Head of caudate nucleus (tissue), 42 donors: ENCODE measurements around the gene MRPS16.
A peak's percentile ranks its signal among the peaks of the same experiment; 100 is the strongest.

Experiments
- DNase-seq, 42 donors: peaks; one replicate each; pipeline versions ENCODE4 v3.0.0 to v3.0.0-alpha.2; 2020 to 2021; ENCODE audit warnings: mixed read lengths in 7 of 42
- intact Hi-C: fragments of 100-400 bp; cut with DNase I; formaldehyde crosslinking; loops from one replicate; pipeline ENCODE4 v1.15.0; 2022

The MRPS16 gene

GRCh38 chr10:73246646-73247508, 5.6 kb downstream of the MRPS16 start, which contains the start of gene DNAJC9:
TSS of gene DNAJC9 (minus strand) at chr10:73247255. CDS start at chr10:73247189, 66 bp downstream.
- intact Hi-C loops, result no loop called here
- peak; percentile 92 to 98 (median 96) for DNase-seq

- DNase-seq, result no peak
- intact Hi-C loops, result no loop called here
These were observed 6.2 kb downstream of the MRPS16 start for GRCh38 chr10:73246322-73246645.

DNA sequence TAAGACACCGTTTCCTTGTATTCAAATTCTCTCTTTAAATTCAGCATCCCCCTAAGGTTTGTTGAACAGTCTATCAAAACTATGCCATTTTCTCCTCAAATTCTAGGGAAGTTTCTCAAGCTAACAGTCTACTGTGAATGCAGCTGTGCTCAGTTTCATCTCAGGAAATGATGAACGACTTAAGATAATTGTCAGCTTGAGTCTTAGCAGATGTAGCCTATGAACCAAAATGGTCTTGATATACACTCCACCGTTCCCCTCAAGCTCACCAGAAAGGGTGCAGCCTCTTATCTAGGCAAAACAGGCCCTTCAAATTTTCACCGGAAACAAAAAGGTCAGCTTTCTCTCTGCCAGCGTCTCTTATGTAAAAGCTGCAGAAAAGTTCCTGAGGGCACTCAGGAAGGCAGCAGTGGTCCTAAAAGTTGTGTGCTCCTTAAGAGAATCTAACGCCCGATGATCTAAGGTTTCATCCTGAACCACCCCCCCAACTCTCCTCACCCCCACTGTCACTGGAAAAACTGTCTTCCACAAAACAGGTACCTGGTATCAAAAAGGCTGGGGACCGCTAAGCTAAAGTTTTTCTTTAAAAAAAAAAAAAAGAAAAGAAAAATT, 7.5 kb downstream of the MRPS16 start:
- no peak for DNase-seq
- intact Hi-C loops, result no loop called here

DNA sequence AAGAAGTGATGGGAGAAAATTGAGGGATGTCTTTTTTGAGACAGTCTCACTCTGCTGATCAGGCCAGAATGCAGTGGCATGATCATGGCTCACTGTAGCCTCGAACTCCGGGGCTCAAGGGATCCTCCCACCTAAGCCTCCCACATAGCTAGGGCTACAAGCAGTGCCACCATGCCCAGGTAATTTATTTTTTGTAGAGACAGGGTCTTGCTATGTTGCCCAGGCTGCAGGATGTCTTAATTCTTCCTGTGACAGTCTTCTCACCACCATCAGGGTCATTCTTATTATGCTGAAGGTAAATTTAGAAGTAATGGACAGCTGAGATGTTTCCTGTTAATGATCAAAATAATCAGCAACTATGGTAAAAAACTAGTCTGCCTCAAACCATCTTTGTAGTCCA, 12.5 kb downstream of the MRPS16 start:
- intact Hi-C loops, result no loop called here
- no peak for DNase-seq

- intact Hi-C loops, result no loop called here
- no peak for DNase-seq
These were observed 13.4 kb downstream of the MRPS16 start for GRCh38 chr10:73238990-73239566.

DNA sequence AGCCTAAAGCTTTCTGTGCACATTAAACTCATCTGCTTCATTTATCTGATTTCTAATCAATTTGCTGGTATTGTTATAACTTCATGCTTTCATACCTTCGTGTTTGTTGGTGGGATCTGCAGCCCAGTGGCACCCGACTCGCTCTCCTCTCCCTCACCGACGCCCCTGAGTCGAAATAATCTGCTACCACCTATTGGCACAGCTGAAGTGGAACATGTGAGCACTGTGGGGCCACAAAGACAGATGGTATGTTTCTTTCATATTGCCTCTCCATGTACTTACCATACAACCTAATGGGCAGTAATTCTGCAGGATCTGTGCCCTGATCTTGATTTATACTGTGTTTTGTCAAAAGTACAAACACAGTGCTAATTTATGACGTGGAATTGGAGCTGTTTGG, 17.7 kb downstream of the MRPS16 start:
- intact Hi-C loops, result no loop called here
- no peak for DNase-seq

DNA sequence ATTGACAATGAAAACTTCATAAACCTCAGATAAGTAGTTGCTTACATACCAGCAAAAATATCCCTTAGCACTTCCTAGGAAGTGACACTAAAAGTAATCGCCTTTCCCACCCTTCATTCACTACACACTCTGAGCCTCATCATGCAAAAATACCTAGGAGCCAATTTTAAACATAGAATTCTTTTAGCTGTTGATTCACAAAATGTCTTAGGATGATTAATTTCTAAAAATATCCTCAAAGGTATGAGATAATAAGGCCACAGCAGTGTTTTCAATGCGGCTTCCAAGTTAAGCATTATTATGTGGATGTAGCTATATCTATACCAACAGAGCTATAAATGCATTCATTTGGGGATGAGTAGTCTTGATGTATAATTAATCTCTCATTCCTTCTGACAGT, 18.6 kb downstream of the MRPS16 start:
- intact Hi-C loops, result no loop called here
- no peak for DNase-seq

- intact Hi-C loops, result no loop called here
These were observed 19.6 kb downstream of the MRPS16 start for GRCh38 chr10:73232887-73233286.

GRCh38 chr10:73229567-73229966, 22.9 kb downstream of the MRPS16 start:
- no peak for DNase-seq
- intact Hi-C loops, result no loop called here

More at GRCh38 chr10:73232887-73233286, 19.6 kb downstream of the MRPS16 start:
- no peak for DNase-seq

DNA sequence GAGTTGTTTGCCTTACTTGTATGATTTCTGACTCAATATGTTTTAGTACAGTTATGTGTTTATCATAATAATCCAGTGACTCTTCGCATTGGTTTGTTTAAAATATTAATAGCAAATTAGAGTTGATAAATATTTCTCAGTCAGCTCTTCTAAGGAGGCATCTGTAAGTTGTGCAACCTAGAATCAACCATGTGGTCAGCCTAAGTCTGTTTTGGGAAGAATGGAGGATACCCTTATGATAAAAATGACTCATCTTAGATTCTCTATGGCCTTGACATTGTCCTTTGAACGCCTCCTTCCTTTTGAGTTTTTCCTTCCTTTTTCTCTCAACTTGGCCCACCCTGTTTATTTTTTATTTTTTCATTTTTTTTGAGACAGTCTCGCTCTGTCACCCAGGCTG, 24.2 kb downstream of the MRPS16 start:
- intact Hi-C loops, result no loop called here
- DNase-seq, result no peak

DNA sequence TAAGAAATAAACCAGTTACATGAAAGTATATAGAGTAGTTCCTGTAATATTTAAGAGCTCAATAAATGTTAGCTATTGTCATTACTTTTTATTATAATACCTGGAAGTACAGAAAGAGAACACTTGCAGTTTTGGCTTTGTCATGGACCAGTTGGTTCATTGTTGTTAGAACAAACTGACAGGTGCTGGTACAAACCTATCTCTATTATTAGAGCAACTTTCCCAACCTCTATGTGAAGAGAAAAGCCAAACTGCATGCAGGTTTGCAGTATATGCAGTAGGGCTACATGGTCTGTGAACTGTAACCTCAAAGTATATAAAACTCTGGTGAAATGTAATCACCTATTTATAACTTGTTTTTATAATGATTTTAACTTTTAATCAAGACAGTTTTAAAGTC, 25.8 kb downstream of the MRPS16 start:
- DNase-seq, result no peak
- intact Hi-C loops, result no loop called here

- DNase-seq, result no peak
- intact Hi-C loops, result no loop called here
These were observed 26.9 kb downstream of the MRPS16 start for GRCh38 chr10:73225518-73225917.

DNA sequence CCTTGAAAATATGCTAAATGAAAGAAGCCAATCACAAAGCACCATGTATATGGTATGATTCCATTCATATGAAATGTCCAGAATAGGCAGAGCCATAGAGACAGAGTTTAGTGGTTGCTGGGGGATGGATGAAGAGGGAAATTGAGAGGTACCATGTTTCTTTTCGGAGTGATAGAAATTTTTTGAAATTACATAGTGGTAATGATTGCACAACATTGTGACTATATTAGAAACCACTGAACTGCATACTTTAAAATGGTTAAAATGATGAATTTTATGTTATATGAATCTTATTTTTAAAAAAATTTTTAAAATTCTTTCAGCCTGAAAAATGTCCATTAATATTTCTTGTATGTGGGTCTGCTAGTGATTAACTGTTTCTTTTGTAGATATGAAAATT, 31.5 kb downstream of the MRPS16 start:
- no peak for DNase-seq
- intact Hi-C loops, result no loop called here

DNA sequence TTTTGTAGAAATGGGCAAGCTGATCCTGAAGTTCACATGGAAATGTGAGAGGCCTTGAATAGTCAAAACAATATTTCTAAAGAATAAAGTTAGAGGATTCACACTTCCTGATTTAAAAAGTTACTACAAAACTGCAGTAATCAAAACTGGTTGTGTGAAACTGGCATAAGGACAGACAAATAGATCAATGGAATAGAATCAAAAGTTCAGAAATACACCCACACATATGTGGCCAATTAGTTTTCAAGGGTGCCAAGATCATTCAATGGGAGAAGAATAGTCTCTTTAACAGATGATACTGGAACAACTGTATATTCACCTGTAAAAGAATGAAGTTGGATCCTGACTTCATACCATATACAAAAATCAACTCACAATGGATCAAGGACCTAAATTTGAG, 33.1 kb downstream of the MRPS16 start:
- DNase-seq, result no peak
- intact Hi-C loops, result no loop called here

- no peak for DNase-seq
- intact Hi-C loops, result no loop called here
These were observed 33.8 kb downstream of the MRPS16 start for GRCh38 chr10:73218431-73219191.

DNA sequence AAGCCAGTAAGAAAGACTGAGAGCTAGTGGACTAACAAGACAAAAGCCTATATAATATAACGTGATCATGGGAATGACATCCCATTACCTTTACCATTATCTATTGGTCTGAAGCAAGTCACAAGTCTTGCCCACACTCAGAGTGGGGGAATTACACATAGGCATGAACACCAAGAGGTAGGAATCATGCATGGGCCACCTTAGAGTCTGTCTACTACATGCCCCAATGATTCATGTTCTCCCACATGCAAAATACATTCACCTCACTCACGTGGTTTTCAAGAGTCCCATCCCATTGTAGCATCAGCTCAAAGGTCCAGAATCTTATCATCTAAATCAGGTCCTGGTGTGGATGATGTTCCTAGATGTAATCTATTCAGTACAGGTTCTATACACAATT, 34.8 kb downstream of the MRPS16 start:
- DNase-seq, result no peak
- intact Hi-C loops, result no loop called here

GRCh38 chr10:73215749-73216148, 36.7 kb downstream of the MRPS16 start:
- DNase-seq, result no peak
- intact Hi-C loops, result no loop called here

GRCh38 chr10:73211106-73211811, 41.2 kb downstream of the MRPS16 start:
- no peak for DNase-seq
- intact Hi-C loops, result no loop called here

DNA sequence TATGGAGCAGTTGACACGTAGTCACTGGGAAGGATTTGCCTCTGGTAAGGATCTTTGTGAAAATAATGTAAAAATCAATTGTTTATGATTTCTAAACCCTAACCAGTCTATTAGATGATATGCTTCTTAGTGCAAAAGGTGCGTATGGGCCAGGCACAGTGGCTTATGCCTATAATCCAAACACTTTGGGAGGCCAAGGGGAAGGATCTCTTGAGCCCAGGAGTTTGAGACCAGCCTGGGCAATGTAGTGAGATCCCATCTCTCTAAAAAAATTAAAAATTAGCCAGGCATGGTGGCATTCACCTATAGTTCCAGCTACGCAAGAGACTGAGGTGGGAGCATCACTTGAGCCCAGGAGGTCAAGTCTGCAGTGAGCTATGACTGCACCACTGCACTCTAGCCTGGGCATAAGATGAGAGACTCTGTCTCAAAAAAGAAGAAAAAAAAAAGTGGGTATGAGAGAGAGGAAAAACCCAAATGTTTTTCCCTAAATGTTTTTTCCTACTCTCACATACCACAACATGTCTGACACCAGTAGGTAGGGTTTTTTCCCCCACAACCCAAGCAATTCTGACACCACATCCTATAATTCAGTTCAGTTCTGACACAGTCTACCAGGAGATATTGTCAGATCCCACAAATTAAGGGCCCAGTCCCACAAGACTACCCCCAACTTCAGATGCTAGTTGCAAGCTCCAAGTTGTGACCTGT, 41.9 kb downstream of the MRPS16 start:
- no peak for DNase-seq
- intact Hi-C loops, result no loop called here
